Right hindlimb (tissue), 1 donor: Measurements from ENCODE around the gene COBL.
"Not testable (repeated sequence)": the region's sequence is repeated elsewhere in the genome, so short reads cannot be mapped to it uniquely, and the experiment has no call there.

Experiments used
- DNase-seq: peaks from one replicate; pipeline ENCODE4 v3.0.0-alpha.2; 2018

COBL gene

GRCh38 chr7:51228386-51228958, 88.1 kb downstream of the COBL start:
- no peak for DNase-seq

- no peak for DNase-seq
Observed at GRCh38 chr7:51227861-51228260, 88.7 kb downstream of the COBL start.

- DNase-seq, result no peak
Observed at GRCh38 chr7:51226916-51227535, 89.6 kb downstream of the COBL start.

- no peak for DNase-seq
Observed at GRCh38 chr7:51226063-51226755, 90.4 kb downstream of the COBL start.

- no peak for DNase-seq
Observed at GRCh38 chr7:51224811-51225595, 91.6 kb downstream of the COBL start.

- no peak for DNase-seq
Observed at GRCh38 chr7:51223505-51223904, 93.1 kb downstream of the COBL start.

- DNase-seq, result no peak
Observed at GRCh38 chr7:51222916-51223315, 93.7 kb downstream of the COBL start.

GRCh38 chr7:51220226-51220625, 96.4 kb downstream of the COBL start:
- DNase-seq, result no peak

- no peak for DNase-seq
Observed at GRCh38 chr7:51219261-51219988, 97.2 kb downstream of the COBL start.

GRCh38 chr7:51217804-51218203, 98.8 kb downstream of the COBL start:
- DNase-seq, result no peak

GRCh38 chr7:51214098-51214497, 102.5 kb downstream of the COBL start:
- DNase-seq, result no peak

GRCh38 chr7:51213618-51214017, 103.0 kb downstream of the COBL start:
- DNase-seq, result no peak

- no peak for DNase-seq
Observed at GRCh38 chr7:51210766-51211165, 105.8 kb downstream of the COBL start.

- DNase-seq, result no peak
Observed at GRCh38 chr7:51209426-51209825, 107.2 kb downstream of the COBL start.

- not testable (repeated sequence) for DNase-seq
Observed at GRCh38 chr7:51208125-51208524, 108.5 kb downstream of the COBL start.

GRCh38 chr7:51198654-51199053, 118.0 kb downstream of the COBL start:
- no peak for DNase-seq

- no peak for DNase-seq
Observed at GRCh38 chr7:51190969-51191368, 125.6 kb downstream of the COBL start.

- no peak for DNase-seq
Observed at GRCh38 chr7:51189777-51190176, 126.8 kb downstream of the COBL start.

GRCh38 chr7:51188987-51189386, 127.6 kb downstream of the COBL start:
- DNase-seq, result no peak

- peak; percentile 23 for DNase-seq
Observed at GRCh38 chr7:51187941-51188340, 128.7 kb downstream of the COBL start.

GRCh38 chr7:51186531-51186930, 130.1 kb downstream of the COBL start:
- DNase-seq, result peak; percentile 27

GRCh38 chr7:51182636-51183166, 133.9 kb downstream of the COBL start:
- DNase-seq, result peak; percentile 32

GRCh38 chr7:51180092-51180491, 136.5 kb downstream of the COBL start:
- no peak for DNase-seq
